ENCODE measurements around the gene DAB2IP.

DAB2IP gene

DNA sequence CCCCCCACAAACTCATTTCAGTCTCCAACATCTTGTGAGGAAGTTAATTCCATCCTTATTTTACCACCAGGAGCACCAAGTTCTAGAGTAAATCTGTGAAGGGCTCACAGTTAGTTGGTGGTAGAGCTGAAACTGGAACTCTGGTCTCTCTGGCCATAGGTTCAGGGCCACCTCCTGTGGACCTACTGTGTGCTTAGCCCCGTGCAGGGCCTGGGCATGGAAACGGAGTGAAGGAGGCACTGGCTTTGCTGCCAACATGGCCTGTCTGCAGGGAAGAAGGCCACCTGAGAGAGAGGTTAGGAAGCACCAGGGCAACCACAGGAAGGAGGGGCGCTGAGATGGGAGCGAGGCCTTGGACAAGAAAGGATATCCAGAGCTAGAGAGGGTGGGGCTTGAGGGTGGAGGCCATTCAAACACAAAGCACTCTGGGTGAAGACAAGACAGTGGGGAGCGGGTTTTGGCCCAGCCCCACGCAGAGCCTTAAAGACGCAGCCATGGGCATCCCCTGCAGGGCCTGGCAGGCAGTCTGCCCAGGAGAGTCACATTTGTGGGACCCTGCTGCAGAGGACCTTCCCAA lies 16.0 kb upstream of the DAB2IP start:
- no peak overlapping the region for H3K4me3 ChIP-seq (ENCODE audit: low read depth, low read length)
- TF ChIP-seq, protein P1, sequence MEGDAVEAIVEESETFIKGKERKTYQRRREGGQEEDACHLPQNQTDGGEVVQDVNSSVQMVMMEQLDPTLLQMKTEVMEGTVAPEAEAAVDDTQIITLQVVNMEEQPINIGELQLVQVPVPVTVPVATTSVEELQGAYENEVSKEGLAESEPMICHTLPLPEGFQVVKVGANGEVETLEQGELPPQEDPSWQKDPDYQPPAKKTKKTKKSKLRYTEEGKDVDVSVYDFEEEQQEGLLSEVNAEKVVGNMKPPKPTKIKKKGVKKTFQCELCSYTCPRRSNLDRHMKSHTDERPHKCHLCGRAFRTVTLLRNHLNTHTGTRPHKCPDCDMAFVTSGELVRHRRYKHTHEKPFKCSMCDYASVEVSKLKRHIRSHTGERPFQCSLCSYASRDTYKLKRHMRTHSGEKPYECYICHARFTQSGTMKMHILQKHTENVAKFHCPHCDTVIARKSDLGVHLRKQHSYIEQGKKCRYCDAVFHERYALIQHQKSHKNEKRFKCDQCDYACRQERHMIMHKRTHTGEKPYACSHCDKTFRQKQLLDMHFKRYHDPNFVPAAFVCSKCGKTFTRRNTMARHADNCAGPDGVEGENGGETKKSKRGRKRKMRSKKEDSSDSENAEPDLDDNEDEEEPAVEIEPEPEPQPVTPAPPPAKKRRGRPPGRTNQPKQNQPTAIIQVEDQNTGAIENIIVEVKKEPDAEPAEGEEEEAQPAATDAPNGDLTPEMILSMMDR (IDR thresholded peaks at IDR 0.05; ENCODE audit: low read depth, low read length), result no peak

DNA sequence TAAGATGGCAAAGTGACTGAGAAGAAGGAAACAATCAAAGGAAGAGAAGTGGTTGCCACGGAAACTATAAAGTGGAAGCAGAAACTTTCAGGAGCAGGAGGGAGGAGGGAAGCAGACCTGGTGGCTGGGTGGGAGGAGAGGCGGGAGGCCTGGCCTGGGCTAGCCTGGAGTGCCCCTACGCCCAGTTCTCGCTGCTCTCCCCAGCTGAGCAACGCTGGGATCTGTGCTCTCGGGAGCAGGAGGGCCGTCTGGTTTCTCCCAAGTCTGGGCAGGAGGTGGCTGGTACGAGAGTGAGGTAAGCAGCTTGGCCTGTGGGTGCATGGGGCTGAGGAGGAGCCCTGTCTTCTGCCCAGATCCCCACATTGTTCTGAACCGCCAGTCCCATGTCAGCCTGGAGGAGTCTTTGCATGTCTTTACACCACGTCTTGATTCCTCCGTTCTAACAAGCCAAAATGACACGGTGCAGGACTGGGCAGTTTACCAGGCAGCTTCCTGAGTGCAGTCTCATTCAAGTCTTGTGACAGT lies 15.0 kb upstream of the DAB2IP start:
- no peak overlapping the region for H3K4me3 ChIP-seq (ENCODE audit: low read depth, low read length)
- TF ChIP-seq, protein P1 (IDR thresholded peaks at IDR 0.05; ENCODE audit: low read depth, low read length), result no peak

DNA sequence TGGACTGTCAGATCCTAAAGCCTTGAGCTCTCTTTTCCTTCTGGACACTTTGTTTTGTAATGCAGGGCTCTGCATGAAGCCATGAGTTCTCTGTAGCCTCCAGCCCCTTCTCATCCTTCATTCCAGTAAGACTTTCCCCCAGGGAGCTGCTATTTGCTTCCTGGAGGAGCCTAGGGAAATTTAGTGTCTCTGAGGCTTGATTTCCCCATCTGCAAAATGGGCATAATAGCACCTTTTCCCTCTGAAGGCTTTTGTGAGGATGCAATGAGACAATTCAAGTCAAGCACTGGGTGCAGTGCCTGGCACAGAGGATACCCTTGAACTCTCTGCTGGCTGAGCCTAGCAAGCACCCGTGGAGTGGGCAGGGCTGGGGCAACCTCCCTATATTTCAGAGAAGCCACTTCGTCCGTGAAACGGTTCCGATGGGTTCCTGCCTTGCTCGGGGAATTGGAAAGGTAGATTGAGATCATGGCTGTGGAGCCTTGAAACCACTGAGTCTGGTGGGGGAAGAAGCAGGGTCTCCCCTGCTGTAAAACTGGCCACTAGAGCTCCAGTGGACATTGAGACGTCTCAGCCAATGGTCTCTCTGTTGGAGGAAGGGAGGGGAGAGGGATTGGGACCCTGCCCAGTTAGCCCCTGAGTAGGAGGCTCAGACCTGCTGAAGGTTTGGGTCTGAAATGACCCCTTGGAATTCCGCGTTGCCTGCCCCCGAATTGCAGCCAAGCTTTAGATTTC lies 14.3 kb upstream of the DAB2IP start:
- H3K4me3 ChIP-seq (ENCODE audit: low read depth, low read length), result no peak overlapping the region
- TF ChIP-seq, protein P1 (IDR thresholded peaks at IDR 0.05; ENCODE audit: low read depth, low read length), result no peak

DNA sequence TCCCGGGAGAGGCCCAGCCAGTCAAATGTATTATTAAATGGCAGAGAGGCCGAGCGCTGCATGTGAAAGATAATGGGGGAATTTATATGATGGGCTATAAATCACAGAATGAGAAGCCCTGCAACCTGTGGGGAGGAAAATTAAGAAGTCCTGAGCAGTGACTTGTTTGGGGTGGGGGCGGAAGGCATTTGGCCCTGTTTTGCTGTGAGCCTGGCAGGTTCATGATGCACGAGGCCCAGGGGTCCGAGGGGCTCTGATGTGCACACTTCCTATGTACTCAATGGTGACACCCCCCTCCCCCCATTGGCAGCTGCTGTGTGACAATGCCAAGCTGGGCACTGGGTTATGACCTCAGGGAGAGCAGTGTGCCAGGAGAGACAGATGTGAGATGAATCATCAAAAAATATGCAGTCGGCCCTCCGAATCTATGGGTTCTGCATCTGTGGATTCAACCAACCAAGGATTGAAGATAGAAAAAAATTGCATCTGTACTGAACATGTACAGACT lies 13.7 kb upstream of the DAB2IP start:
- TF ChIP-seq, protein P1 (IDR thresholded peaks at IDR 0.05; ENCODE audit: low read depth, low read length), result no peak

DNA sequence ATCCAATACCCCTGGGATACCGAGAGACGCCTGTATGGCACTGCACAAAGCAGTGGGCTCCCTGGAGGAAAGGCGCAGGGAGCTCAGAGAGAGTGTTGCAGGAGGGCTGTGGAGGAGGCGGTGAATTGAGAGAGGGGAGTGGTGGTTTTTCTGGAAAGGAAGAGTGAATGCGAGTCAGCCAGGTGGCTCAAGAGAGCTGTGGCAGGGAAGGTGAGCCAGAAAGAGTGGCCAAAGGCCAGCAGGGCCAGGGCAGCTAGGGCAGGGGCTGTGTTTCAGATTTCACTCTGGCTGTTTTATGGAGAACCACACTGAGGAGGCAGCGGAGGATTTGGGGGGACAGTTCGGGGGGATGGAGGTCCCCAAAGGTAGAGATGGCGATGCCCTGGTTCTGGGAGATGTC lies 13.0 kb upstream of the DAB2IP start:
- TF ChIP-seq, protein P1 (IDR thresholded peaks at IDR 0.05; ENCODE audit: low read depth, low read length), result no peak
- no peak overlapping the region for H3K4me3 ChIP-seq (ENCODE audit: low read depth, low read length)

More for the DNA sequence above, 13.7 kb upstream of the DAB2IP start:
- no peak overlapping the region for H3K4me3 ChIP-seq (ENCODE audit: low read depth, low read length)

DNA sequence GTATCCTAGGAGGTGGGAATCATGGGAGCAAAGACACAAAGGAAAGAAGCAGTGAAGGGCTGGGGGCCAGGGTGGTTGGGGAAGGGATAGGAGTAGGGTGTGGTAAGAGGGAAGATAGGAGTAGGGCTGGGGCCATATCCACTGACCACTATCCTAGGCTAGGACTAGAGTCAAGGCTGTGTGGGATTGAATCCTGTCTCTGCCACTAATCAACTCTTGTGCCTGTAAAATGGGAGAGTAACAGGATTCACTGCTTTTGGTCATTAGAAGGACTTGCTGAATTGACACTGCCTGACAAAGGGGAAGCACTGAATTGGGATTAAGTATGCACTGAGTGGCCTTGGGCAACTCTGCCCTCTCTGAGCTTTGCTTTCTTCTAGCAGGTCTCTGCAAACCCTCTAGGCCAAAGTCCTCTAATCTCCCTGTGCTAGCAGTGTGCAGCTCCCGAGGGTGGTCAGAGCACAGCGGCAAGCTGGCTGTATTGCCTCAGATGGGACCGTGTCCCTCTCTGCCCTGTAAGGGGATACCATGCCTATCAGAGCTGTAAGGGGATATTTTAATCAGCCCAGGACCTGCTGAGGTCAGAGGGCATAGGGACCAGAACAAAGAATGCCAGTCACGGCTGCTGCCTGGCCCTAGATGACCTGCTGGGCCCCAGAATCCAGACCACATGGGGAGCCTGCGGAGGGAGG lies 12.4 kb upstream of the DAB2IP start:
- H3K4me3 ChIP-seq (ENCODE audit: low read depth, low read length), result no peak overlapping the region
- TF ChIP-seq, protein P1 (IDR thresholded peaks at IDR 0.05; ENCODE audit: low read depth, low read length), result no peak

Measured in WI38 (cell line).